ENCODE results near the gene BLVRA.
"Not testable (repeated sequence)": the region's sequence is repeated elsewhere in the genome, so short reads cannot be mapped to it uniquely, and the experiment has no call there.

Gene BLVRA, protein sequence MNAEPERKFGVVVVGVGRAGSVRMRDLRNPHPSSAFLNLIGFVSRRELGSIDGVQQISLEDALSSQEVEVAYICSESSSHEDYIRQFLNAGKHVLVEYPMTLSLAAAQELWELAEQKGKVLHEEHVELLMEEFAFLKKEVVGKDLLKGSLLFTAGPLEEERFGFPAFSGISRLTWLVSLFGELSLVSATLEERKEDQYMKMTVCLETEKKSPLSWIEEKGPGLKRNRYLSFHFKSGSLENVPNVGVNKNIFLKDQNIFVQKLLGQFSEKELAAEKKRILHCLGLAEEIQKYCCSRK

DNA sequence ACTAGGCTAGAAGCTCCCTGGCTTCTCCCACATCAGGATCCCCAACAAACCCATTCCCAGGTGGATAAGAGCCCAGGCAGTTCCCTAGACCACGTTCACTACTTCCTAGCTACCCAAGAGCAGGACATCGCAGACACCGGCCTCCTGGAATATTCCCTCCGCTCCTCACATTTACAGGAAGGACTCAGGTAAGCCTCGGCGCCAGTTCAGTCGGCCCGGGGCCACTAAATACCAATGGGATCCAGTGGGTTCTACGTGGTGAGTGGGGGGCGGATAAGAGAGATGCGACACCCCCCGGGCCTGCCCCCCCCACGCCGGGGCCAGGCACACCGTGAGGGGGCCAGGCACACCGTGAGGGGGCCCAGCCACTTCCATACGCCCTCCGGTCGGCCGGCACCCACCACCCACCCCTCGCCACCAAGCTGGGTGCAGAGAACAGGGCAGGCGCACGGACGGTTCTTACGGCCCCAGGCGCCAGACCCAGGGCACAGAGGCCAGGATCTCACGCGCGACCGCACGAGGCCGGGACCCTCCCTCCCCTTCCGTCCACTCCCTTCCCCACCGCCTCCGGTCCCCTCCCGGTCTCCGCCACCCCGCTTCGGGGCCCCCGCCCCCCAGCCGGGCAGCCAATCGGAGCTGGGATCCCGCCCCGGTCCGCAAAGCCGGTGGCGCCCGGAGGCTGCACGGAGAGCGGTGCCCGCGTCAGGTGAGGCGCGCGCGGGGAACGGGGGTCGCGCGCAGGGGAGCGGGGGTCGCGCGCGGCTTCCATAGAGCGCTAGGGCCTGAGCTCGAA is at the start of gene BLVRA:
TSS of gene BLVRA (plus strand) at position 652 of the 793 bp plus-strand sequence. CDS start 12,479 bp downstream, outside the sequence.
- peak; percentile 87 for DNase-seq

DNA sequence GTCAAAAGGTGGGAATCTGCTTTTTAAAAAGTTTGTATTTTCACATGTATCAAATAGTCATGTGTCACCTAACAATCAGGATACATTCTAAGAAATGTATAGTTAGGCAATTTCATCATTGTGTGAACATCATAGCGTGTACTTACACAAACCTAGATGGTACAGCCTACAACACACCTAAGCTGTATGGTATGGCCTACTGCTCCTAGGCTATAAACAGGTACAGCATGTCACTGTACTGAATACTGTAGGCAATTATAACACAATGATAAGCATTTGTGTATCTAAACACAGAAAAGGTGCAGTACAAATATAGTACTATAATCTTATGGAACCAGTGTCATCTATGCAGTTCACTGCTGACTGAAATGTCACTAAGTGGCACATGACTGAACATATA is 47.0 kb upstream of the BLVRA start:
- no peak for DNase-seq

DNA sequence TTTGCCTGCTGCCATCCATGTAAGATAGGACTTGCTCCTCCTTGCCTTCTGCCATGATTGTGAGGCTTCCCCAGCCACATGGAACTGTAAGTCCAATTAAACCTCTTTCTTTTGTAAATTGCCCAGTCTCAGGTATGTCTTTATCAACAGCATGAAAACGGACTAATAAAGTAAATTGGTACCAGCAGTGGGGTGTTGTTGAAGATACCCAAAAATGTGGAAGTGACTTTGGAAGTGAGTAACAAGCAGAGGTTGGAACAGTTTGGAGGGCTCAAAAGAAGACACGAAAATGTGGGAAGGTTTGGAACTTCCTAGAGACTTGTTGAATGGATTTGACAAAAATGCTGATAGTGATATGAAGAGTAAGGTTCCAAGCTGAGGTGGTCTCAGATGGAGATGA is 42.5 kb upstream of the BLVRA start:
- DNase-seq, result not testable (repeated sequence)

DNA sequence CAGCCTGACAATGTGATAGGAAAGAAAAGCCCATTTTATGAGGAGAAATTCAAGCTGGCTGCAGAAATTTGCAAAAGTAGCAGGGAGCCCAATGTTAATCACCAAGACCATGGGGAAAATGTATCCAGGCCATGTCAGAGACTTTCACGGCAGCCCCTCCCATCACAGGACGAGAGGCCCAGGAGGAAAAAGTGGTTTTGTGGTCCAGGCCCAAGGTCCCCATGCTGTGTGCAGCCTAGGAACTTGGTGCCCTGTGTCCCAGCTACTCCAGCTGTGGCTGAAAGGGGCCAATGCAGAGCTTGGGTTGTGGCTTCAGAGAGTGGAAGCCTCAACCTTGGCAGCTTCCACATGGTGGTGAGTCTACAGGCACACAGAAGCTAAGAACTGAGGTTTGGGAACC is 41.9 kb upstream of the BLVRA start:
- no peak for DNase-seq

DNA sequence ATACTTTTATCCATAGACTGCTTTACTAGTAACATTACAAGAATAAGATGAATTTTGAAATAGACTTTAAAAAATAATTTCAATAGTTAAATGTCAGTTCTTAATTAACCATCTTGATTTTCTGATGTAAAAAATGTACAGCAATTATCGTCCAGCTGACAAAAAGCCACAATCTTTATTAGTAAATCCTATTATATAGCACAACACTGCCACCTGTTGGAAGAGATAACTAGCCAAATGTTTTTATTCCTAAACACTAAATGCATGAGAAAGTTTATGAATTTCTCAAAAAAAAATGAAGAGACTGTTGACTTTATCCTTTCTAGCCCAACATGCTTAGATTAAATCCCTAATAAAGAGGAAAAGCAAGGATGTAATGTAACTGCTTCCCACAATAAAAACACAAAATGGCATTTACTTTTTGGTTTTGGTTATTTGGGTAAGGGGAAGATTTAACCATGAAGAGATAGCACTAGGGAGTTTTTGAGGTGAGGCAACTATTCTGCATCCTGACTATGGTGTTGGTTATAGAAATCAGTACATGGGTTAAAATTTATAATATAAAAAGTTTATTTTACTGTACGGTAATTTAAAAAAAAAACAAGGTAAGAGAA is 37.2 kb upstream of the BLVRA start:
- DNase-seq, result no peak

DNA sequence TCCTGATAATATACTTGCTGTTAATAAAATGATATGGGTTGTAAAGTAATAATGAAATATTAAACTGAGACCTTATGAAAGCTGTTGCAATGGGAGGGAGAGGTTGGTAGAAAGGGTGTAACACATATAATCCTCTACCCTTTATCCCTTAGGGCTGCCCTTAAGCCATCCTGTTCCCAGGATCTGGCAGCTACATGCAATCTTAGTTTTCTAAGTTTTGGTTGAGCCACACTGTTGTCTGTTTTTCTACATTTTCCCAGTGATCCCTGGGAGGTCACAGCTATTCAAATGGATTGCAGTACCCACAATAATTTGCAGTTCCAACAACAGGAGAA is 35.5 kb upstream of the BLVRA start:
- no peak for DNase-seq

DNA sequence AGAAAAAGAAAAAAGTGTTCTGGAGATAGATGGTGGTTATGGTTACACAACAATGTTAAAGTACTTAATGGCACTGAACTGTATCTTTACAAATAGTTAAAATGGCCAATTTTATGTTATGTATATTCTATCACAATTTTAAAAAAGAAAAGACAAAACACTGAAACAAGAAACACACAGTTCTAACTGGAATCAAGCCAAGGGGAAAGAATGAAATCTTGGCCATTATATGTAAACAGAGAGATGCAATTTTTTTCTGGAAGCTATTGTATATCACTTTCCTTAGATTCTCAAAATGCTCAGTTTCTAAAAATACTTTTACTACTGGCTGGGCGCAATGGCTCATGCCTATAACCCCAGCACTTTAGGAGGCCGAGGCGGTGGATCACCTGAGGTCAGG is 33.2 kb upstream of the BLVRA start:
- DNase-seq, result no peak

DNA sequence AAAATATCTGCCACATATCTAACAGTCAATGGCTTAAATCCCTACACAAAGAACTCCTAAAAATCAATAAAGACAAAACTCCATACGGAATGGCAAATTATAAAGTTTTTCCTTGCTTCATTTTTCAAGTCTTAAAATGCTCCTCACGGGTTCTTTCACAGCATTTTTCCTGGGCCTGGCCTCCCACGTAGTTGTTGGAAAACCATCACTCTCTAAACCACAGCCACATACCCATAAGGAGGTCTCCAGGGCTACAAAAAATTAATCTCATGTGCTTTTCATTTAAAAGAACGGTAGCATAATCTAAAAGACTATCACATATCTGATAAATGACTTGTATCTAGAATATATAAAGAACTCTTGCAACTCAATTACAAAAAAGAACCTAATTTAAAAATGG is 32.0 kb upstream of the BLVRA start:
- no peak for DNase-seq

DNA sequence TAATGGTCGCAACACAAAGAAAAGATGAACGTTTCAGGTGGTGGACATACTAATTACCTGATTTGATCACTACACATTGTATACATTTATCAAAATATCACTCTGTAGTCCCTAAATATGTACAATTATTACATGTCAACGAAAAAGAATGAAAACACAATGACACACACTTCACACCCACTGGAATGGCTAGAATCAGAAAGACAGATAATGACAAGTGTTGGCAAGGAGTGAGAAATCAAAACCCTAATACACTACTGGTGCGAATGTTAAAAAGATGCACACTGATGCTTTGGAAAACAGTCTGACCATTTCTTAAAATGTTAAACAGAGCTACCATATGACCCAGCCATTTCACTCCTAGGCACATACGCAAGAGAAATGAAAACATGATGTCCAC is 31.5 kb upstream of the BLVRA start:
- no peak for DNase-seq

DNA sequence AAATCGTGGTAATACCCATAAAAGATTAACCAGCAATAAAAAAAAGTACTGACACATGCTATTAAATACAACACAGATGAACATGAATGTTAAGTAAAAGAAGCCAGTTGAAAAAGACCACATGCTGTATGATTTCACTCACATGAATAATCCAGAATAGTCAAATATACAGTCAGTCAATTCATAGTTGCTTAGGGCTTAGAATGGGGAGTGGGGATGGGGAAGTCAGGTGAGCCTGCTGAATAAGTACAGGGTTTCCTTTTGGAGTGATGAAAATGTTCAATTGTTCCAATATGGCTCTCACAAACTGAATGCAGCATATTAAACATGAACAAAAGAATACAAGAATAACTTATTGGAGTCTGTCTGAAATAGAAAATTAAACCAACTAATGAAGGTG is 31.0 kb upstream of the BLVRA start:
- DNase-seq, result no peak

DNA sequence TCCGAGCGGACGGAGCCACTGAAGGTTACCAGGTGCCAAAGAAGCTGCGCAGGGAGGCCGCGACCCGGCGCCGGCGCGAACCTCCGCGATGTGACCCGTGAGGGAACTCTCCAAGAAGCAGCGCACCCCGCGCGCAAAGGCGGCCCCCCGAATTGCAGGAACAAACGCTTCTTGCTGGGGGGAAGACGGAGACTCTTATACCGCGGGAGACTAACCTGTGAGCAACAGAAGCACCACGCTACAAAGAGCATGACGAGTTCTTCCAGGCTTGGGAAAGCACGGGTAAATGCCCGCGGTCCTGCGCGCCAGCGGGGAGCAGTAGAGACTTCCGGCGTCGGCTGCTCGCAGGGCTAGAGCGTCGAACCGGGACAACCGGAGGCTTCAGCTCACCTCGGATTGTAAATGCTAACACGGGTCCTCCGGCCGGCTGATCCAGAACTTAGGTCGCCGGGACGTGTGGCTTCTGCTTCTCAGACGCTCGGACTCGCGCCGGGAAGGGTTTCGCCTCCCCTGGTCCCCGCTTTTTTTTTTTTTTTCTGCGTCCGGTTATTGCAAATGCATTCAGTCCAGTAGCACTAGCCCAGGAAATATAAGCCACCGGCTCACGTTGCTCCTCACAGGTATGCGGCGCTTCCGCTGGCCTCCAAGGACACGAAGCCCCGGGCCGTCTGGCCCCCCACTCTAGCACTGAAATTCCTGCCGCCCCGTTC is 29.1 kb upstream of the BLVRA start, which contains the start of gene COA1:
TSS of gene COA1 (minus strand) at position 310 of the 710 bp plus-strand sequence. CDS start 80,909 bp downstream, outside the sequence.
- DNase-seq, result peak; percentile 90

DNA sequence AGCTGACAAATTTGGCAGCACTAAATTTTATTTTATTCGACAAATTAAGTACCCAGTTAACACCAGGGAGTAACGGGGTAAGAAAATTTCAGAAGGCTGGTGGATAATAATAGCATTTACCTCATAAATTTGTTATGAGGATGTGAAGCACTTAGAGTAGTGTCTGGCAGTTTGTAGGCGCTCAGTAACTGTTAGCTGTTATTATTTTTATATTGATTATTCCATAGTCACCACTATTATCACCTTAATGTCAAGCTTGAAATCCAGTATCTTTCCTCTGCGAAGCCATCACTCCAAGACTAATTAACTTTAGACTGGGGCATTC is 28.6 kb upstream of the BLVRA start:
- DNase-seq, result no peak

DNA sequence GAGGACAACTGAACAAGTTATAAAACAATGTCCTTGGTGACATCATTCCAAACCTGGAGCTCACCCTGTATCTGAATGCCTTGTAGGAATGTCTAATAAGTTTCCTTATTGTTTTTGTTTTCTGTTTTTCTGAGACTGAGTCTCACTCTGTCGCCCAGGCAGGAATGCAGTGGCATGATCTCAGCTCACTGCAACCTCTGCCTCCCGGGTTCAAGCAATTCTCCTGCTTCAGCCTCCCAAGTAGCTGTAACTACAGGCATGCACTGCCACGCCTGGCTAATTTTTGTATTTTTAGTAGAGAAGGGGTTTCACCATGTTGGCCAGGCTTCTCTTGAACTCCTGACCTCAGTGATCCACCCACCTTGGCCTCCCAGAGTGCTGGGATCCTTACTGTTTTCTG is 27.0 kb upstream of the BLVRA start:
- DNase-seq, result not testable (repeated sequence)

DNA sequence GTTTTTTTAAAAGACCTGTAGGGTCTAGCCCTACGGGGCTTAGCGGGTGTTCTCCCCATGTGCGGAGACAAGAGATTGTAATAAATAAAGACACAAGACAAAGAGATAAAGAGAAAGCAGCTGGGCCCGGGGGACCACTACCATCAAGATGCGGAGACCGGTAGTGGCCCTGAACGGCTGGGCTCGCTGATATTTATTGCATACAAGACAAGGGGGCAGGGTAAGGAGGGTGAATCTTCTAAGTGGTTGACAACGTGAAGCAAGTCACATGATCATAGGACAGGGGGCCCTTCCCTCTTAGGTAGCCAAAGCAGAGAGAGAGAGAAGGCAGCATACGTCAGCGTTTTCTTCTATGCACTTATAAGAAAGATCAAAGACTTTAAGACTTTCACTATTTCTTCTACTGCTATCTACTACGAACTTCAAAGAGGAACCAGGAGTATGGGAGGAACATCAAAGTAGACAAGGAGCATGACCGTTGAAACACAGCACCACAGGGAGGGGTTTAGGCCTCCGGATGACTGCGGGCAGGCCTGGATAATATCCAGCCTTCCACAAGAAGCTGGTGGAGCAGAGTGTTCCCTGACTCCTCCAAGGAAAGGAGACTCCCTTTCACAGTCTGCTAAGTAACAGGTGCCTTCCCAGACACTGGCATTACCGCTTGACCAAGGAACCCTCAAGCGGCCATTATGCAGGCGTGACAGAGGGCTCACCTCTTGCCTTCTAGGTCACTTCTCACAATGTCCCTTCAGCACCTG is 23.7 kb upstream of the BLVRA start:
- DNase-seq, result not testable (repeated sequence)

DNA sequence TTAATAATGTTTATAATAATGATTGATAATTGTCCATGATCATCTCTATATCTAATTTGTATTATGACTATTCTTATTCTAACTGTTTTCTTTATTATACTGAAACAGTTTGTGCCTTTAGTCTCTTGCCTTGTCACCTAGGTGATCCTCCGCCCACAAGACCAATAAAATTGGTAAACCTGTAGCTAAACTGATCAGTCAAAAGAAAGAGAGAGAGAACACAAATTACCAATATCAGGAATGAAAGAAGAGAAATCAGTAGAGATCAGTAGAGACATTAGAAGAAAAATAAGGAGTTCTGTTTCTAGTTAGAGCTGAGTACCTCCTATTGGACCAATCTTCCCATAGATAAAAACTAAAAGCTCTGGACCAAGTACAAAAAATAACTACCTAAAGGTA is 23.1 kb upstream of the BLVRA start:
- DNase-seq, result no peak

DNA sequence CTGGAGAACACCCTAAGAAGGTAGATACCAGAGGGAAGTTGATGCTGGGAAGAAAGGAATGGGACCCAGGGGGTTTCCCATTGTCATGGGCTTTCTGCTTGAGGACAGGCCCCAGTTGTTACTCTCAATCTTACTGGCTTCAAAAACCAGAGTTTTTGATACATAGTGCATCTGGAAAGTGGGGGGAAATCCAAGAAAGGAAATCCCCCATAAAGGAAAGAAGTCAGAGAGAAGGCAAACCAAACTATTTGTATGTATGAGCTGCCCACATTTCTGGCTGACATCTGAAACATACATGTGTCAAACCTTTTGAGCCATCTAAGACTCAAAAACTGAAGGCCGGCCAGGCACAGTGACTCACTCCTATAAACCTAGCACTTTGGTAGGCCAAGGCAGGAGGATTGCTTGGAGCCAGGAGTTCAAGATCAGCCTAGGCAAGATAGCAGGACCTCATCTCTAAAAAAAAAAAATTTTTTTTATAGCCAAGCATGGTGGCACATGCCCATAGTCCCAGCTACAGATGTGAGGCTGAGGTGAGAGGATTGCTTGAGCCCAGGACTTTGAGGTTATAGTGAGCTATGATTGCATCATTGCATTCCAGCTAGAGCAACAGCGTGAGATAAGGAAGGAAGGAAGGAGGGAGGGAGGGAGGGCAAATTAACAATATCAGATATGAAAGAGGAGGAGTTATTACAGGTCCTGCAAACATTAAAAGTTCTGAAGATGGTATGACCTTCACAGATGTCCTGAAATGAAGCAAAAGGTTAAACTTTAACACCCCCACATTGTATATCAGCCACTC is 22.5 kb upstream of the BLVRA start:
- no peak for DNase-seq

DNA sequence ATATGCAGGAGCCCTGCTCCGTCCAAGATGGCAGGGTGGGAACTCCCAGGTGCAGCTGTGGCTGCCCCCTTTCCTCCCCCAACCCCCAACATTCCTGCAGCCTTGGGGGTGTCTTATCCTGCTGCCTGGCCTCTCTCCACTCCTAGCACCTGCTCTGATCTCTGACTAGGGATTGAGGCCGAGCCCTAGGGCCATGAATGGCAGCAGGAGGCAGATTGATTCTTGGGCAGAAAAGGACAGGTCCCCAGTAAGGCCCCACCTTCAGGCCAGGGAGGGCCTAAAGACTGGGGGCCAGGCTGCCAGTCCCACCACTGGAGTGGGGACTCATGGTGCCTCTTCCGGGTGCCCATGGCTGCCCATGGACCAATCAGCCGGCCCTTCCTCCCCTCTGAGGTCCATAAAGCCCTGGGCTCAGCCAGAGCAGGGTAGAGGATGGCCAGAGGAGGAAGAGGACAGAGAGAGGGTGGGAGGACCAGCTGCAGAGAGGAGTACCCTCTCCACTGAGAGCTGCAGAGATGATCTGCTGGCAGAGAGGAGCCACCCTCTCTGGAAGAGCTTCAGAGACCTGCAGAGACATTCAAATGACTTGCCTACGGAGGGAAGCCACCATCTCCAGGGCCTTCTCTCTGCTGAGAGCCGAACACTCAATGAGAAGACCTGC is 20.9 kb upstream of the BLVRA start:
- DNase-seq, result no peak

DNA sequence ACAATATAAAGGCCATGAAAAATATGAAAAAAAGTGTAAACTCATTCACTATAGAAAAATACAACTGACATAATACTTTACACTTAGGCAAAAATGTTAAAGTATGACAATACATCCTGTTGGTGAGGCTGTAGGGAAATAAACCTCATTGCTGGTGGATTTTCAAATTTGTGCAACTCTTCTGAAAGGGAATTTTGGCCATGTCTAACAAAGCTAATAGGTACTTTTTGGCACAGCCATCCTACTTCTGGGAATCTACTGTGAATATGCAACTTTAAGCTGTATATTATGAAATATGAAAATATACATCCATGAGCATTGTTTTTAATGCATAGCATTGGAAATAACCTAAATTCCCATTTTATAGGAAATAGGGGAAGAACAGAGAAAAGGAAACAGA is 15.8 kb upstream of the BLVRA start:
- DNase-seq, result no peak

DNA sequence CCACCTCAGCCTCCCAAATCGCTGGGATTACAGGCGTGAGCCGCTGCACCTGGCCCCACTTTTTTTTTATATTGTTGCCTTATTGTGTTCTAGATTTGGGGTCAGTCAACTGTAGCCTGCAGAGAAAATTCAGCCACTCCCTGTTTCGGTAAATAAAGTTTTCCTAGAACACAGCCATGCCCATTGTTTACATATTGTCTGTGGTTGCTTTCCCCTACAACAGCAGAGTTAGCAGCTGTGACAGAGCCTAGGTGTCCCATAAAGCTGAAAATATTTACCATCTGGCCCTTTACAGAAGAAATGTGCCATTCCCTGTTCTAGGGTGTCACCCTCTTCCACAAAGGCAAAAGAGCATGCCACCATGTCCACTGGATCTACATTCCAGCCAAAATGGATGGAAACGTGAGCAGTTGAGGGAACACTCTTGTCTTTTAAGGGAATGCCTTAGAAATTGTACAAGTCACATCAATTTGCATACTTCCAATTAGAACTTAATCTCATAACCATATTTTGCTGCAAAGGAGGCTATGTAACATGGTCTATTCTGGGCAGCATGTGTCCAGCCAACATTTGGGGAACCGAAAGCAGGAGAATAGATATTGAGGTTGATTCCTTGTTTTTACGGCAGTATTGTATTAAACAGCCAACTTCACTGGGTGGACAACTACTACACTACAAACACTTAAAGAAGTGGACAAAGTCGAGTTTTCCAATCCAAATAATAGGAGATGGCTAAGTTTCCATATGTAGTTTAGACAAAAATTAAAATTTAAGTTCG is 11.0 kb upstream of the BLVRA start:
- no peak for DNase-seq

DNA sequence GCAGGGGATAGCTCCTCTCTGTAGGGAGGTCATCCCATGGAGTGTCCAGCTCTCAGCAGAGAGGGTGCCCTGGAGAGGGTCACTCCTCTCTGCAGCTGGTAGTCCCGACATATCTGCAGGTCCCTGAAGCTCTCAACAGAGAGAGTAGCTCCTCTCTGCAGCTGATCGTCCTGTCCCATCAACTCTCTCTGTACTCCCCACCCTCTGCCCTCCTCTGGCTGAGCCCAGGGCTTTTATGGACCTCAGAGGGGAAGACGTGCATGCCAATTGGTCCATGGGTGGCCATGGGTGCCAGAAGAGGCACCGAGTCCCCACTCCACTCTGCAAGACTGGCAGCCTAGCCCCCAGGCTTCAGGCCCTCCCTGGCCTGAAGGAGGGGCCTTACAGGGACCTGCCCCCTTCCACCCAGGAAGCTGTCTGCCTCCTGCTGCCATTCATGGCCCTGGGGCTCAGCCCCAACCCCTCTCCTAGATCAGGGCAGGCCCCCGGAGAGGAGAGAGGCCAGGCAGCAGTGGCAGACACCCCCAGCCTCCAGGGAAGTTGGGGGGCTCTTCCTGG is 9.0 kb upstream of the BLVRA start:
- no peak for DNase-seq
